ENCODE measurements around the gene DHRSX. TPM values are rescaled to one million over a fixed set of nuclear protein-coding genes. Genes with fewer than 3 reads are reported as not detected.

Gene DHRSX
- total RNA-seq, 4 donors from 2014 or later = 19.6 to 22.4 (median 21.0) TPM

DNA sequence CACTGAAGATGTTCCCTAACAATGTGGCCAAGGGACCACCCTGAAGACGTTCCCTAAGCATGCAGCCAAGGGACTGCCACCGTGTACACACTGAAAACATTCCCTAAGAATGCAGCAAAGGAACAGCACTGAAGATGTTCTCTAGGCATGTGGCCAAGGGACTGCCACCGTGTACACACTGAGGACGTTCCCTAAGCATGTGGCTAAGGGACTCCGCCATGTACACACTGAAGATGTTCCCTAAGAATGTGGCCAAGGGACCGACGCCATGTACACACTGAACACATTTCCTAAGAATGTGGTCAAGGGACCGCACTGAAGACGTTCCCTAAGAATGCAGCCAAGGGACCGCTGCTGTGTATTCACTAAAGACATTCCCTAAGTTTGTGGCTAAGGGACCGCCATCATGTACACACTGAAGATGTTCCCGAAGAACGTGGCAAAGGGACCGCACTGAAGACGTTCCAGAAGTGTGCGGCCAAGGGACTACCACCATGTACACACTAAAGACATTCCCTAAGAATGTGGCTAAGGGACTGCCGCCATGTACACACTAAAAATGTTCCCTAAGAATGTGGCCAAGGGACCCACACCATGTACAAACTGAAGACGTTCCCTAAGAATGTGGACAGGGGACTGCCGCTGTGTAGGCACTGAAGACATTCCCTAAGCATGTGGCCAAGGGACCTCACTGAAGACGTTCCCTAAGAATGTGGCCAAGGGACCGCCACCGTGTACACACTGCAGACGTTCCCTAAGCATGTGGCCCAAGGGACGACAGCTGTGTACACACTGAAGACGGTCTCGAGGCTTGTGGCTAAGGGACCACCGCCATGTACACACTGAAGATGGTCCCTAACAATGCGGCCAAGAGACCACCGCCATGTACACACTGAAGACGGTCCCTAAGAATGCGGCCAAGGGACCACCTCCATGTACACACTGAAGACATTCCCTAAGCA, 54.8 kb downstream of the DHRSX start:
- H3K27ac ChIP-seq (replicated peaks in 1 of 4) = no peak overlapping the region
- no peak for TF ChIP-seq POLR2A (IDR thresholded peaks at IDR 0.05; ENCODE audit: low read depth)
- no peak for TF ChIP-seq EP300 (IDR thresholded peaks at IDR 0.05)
- TF ChIP-seq POLR2AphosphoS5 (IDR thresholded peaks at IDR 0.05) = no peak
- TF ChIP-seq, protein P1, sequence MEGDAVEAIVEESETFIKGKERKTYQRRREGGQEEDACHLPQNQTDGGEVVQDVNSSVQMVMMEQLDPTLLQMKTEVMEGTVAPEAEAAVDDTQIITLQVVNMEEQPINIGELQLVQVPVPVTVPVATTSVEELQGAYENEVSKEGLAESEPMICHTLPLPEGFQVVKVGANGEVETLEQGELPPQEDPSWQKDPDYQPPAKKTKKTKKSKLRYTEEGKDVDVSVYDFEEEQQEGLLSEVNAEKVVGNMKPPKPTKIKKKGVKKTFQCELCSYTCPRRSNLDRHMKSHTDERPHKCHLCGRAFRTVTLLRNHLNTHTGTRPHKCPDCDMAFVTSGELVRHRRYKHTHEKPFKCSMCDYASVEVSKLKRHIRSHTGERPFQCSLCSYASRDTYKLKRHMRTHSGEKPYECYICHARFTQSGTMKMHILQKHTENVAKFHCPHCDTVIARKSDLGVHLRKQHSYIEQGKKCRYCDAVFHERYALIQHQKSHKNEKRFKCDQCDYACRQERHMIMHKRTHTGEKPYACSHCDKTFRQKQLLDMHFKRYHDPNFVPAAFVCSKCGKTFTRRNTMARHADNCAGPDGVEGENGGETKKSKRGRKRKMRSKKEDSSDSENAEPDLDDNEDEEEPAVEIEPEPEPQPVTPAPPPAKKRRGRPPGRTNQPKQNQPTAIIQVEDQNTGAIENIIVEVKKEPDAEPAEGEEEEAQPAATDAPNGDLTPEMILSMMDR (IDR thresholded peaks at IDR 0.05) = no peak
- H3K4me1 ChIP-seq = peaks cover 0 to 8% (median 8%) of the 10 kb centered on the region in 4 donors
- DNase-seq (ENCODE audit: extremely low spot score) = no peak
- no peak overlapping the region for H3K4me3 ChIP-seq
- peaks cover 0 to 4% (median under 1%) of the 10 kb centered on the region in 4 donors for H3K36me3 ChIP-seq
- H3K9me3 ChIP-seq = no peaks in the 10 kb centered on the region
- WGBS = 94% methylated on average over 31 of the region's 31 CpGs
- H3K27me3 ChIP-seq = no peaks in the 10 kb centered on the region
- intact Hi-C loops (cut with DNase I) = no loop called here

DNA sequence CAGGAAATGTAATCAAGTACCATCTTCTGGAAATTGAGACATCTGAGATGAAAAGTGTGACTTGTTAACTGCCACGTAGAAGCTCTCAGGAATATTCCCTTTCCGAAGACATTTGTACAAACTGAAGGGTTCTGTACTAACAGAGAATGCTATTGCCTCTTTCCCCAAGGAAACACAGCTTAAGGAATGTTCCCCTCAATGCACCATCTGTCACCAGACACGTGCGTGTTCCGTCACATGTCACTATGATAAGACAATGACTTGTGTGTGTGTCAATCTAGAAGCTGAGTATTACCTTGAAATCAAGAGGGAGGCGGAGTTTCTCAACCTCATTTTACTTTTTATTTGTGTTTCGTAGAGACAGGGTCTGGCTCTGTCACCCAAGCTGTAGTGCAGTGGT, 58.1 kb downstream of the DHRSX start:
- no peaks in the 10 kb centered on the region for H3K4me1 ChIP-seq
- 89% methylated on average over 7 of the region's 7 CpGs for WGBS
- no peak overlapping the region for H3K4me3 ChIP-seq
- peaks cover 0 to 17% (median 7%) of the 10 kb centered on the region in 4 donors for H3K36me3 ChIP-seq
- intact Hi-C loops (cut with DNase I) = no loop called here
- H3K9me3 ChIP-seq = no peaks in the 10 kb centered on the region
- TF ChIP-seq EP300 (IDR thresholded peaks at IDR 0.05) (no peak), POLR2AphosphoS5 (IDR thresholded peaks at IDR 0.05) (no peak), POLR2A (IDR thresholded peaks at IDR 0.05; ENCODE audit: low read depth) (no peak)
- TF ChIP-seq, protein P1 (IDR thresholded peaks at IDR 0.05) = no peak
- no peaks in the 10 kb centered on the region for H3K27me3 ChIP-seq
- no peak overlapping the region for H3K27ac ChIP-seq (replicated peaks in 1 of 4)
- DNase-seq (ENCODE audit: extremely low spot score) = no peak

- H3K9me3 ChIP-seq = no peaks in the 10 kb centered on the region
- no peak overlapping the region for H3K4me3 ChIP-seq
- TF ChIP-seq POLR2AphosphoS5 (IDR thresholded peaks at IDR 0.05) = no peak
- TF ChIP-seq, protein P1 (IDR thresholded peaks at IDR 0.05) = no peak
- no peak for TF ChIP-seq EP300 (IDR thresholded peaks at IDR 0.05)
- no peak for TF ChIP-seq POLR2A (IDR thresholded peaks at IDR 0.05; ENCODE audit: low read depth)
- 100% methylated on average over 5 of the region's 5 CpGs for WGBS
- peaks cover 0 to 17% (median 9%) of the 10 kb centered on the region in 4 donors for H3K36me3 ChIP-seq
- no peak for DNase-seq (ENCODE audit: extremely low spot score)
- intact Hi-C loops (cut with DNase I) = no loop called here
- H3K4me1 ChIP-seq = no peaks in the 10 kb centered on the region
- H3K27me3 ChIP-seq = no peaks in the 10 kb centered on the region
- no peak overlapping the region for H3K27ac ChIP-seq (replicated peaks in 1 of 4)
Measured at GRCh38 chrX:2441466-2441865, 59.3 kb downstream of the DHRSX start.

GRCh38 chrX:2439613-2440012, 61.2 kb downstream of the DHRSX start:
- TF ChIP-seq, protein P1 (IDR thresholded peaks at IDR 0.05) = no peak
- TF ChIP-seq POLR2AphosphoS5 (IDR thresholded peaks at IDR 0.05) = no peak
- TF ChIP-seq EP300 (IDR thresholded peaks at IDR 0.05) = no peak
- TF ChIP-seq POLR2A (IDR thresholded peaks at IDR 0.05; ENCODE audit: low read depth) = no peak
- 88% methylated on average over 8 of the region's 8 CpGs for WGBS
- no peak overlapping the region for H3K27ac ChIP-seq (replicated peaks in 1 of 4)
- peaks cover 0 to 17% (median 9%) of the 10 kb centered on the region in 4 donors for H3K36me3 ChIP-seq
- no peak for DNase-seq (ENCODE audit: extremely low spot score)
- H3K27me3 ChIP-seq = no peaks in the 10 kb centered on the region
- no peaks in the 10 kb centered on the region for H3K4me1 ChIP-seq
- no peaks in the 10 kb centered on the region for H3K9me3 ChIP-seq
- intact Hi-C loops (cut with DNase I) = no loop called here
- H3K4me3 ChIP-seq = no peak overlapping the region

All from esophagus muscularis mucosa (tissue), 4 donors.